HG02623 (cell line): ENCODE data around the gene SDCCAG8.

Experiments used
- ATAC-seq: cut with Tn5 transposase; IDR thresholded peaks from one replicate; pipeline ENCODE4 v1.9.1; 2021; ENCODE audit warnings: moderate library complexity; ENCODE audit not compliant: unreplicated experiment

Gene SDCCAG8

GRCh38 chr1:243254233-243254926 lies 1.5 kb upstream of the SDCCAG8 start:
- peak; percentile 12 for ATAC-seq

- ATAC-seq: peak; percentile 43
These were observed 682 bp upstream of the SDCCAG8 start, which contains the start of gene CEP170 for GRCh38 chr1:243254927-243255790. TSS of gene CEP170 (minus strand) at chr1:243255281. CDS start at chr1:243225280, 30,001 bp downstream.

GRCh38 chr1:243256590-243256989 lies 749 bp downstream of the SDCCAG8 start:
- ATAC-seq: no peak

DNA sequence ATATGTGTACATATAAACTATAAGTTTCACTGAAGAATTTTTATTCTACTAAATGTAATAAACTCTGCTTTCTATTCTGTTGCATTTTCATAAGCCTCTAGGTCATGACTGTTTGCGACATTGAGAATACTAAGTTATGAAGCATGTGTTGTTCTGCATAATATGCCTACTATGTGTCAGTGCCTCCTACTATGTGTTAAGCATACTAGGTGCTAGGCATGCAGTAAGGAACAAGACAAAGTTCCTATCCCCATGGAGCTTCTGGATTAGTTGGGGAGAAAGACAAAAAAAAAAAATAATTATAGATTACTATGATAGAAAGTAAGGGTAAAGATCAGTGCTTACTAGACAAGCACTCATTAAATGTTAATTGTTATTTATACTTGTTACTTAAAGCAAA lies 1.3 kb downstream of the SDCCAG8 start:
- no peak for ATAC-seq

DNA sequence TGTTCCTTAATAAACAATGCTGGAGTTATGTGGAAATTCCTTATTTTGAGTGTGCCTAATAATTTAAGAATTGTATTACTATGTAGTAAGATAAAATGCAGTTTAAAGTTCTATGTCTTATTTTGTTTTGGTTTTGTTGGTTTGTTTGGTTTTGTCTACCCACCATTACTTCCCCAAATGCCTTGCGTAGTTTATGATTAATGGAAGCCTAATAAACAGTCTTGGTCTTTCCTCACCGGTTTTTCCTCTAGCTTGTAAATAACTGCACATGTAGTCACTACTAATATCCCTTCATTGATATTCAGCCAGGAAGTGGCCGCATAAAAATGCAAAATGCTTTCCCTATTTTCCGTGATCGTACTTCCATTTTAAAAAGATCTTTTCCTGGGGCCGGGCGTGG lies 2.9 kb downstream of the SDCCAG8 start:
- ATAC-seq: no peak

DNA sequence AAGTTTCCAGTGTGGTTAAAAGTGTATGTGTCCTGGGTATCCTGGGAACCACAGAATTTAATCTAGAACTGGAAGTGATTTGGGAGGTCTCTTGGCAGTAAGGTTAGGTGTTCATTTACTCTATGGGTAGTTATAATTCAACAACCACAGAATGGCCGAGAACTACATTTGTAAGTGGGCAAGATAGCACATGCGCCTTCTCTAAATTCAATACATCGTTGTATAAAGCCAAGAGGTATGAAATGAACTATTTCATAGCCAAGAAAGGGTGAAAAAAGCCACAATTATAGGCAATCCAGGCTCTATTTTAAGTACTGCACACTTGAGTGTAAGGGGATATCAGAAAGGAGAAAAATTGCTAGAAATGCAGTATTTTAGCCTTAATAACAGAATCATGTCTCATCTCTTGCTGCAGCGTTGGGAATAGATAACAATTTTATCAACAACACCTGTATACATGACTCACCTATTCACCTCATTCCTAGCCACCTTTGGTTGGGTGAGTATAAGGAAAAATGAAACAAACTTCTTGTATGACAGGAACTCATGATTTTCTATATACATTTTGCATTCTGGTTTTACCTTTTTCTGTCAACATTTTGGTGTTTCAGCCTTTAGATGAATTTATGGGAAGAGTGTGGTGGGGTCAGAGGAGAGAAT lies 4.5 kb downstream of the SDCCAG8 start:
- no peak for ATAC-seq

DNA sequence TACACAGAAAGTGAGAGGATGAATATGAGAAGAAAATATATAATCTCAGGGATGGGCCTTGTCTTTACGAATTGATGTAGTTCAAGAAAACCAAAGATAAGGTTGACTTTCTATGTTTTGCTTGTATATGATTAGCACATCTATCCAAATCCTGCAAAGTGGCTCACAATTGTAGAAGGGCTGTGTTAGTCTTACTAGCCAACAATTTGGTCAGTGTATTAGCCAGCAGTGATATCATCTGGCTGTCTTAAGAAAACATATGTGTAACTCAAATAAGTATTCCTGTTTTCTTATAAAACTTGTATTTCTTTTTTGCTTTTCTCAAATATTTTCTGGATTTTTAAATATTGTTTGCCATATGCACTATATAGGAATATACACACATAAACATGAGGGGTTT lies 5.5 kb downstream of the SDCCAG8 start:
- ATAC-seq: no peak

DNA sequence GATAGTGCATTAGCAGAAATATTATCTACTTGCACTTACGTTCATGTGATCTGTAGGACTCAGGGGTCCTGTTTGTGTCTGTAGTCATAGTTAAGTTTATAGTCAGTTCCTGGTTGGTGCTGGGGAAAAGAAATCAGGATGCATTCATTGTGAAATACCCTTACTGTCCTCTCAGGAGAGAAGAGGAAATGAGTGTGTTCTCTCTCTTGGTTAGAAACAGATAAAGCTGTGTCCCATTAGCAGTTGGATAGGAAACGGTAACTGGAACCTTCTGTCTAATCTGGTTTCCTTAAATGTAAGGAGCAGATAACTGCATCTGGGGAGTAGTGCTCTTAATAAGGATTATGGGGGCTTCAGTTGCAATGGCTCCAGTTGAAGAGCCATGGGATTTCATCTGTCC lies 8.9 kb downstream of the SDCCAG8 start:
- no peak for ATAC-seq

DNA sequence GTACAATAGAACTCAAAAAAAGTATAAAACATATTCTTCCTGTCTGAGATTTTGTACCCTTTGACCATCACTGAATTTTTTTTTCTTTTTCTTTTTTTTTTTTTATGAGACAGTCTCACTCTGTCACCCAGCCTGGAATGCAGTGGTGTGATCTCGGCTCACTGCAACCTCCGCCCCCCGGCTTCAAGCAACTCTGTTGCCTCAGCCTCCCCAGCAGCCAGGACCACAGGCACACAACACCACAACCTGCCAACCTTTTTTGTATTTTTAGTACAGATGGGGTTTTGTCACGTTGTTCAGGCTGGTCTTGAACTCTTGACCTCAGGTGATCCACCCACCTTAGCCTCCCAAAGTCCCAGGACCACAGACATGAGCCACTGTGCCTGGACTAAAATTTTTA lies 10.4 kb downstream of the SDCCAG8 start:
- no peak for ATAC-seq

DNA sequence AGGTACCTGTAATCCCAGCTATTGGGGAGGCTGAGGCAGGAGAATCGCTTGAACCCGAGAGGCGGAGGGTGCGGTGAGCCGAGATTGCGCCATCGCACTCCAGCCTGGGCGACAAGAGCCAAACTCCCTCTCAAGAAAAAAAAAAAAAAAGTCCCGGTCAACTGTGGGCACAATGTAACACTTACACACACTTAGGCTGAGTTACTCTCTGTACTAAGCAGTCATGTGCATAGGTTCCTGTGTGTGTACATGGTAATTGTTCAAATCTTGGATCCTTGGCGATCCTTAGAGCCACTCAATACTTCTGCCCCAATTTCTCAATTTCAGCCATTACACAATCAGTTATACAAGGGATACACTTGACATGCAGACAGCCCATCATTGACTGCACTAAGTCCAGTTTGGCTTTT lies 11.6 kb downstream of the SDCCAG8 start:
- no peak for ATAC-seq

- ATAC-seq: no peak
These were observed 12.2 kb downstream of the SDCCAG8 start for GRCh38 chr1:243267914-243268653.

DNA sequence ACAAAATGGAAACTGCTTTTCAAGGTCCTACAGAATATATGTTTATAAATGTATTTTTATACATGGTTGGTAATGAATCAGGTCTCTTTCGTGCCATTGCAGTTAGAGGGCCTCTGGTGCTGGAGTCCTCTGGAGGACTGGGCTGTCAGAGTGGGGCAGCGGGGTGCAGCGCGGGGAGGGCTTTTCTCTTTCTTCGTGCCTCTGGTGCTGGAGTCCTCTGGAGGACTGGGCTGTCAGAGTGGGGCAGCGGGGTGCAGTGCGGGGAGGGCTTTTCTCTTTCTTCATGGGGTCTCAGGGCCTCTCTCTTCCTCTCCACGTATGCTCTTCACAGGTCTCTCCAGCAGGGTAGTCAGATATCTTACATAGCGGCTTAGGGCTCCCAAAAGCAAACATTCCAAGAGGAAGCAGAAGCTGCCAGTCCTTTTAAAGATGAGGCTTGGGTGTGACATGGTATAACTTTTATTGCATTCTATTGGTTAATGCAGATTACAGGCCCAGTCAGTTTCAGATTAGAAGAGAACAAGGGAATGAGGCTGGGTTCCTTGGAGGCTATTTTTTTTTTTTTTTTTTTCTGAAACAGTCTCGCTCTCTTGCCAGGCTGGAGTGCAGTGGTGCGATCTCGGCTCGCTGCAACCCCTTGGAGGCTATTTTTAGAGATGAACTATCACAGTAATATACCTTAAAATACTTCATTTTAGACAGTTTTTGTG lies 13.1 kb downstream of the SDCCAG8 start:
- ATAC-seq: no peak

DNA sequence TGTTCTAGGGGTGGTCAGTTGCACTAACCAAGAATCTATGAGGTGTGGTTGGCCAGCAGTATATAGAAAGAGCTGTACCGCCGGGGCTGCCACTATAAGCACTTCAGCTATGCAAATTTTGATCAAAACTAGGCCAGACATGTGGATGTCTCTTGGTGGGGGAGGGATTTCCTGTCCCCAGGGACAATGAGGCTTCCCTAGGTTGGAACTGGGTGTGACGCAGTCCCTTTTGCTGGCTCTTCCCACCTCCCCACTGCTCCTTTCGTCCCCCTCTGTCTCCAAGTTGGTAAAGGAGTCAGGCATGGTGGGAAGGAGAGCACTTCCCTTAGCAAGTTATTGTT lies 13.6 kb downstream of the SDCCAG8 start:
- ATAC-seq: no peak

GRCh38 chr1:243270097-243270864 lies 14.4 kb downstream of the SDCCAG8 start:
- ATAC-seq: no peak

GRCh38 chr1:243271996-243272395 lies 16.2 kb downstream of the SDCCAG8 start:
- ATAC-seq: no peak

DNA sequence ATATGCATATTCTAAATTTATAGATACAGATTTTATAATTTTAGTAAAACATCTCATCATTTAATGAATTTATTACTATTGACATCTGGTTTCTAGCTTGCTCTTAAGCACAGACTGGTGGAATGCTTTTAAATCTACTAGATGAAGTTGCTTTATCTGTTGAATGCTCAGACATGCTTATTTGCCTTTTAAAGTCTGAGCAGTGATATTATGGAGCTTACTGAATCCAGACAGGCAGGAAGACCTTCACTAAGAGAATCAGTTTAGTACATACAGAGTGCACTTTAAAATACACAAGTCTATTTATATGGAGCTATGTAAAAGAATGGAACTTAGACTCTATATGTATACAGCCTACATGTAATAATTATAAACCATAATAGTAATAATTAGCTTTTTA lies 16.6 kb downstream of the SDCCAG8 start:
- ATAC-seq: no peak

DNA sequence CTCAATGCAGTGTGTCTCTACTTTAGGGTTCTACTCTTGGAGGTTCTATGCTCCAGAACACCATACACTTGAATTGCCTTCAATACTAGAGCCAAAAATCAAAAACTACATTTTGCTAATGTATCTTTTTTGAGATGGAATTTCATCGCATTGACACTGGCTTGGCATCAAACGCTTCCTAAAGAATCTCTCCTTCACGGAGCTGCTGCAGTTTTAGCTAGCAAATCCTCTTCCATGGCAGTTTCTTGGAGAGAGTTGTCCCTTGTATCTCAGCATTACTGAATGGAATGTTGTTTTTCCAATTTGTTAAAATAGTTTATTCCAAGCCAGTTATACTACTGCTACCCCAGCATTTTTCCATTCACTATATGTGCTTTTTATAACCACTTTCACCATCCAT lies 17.7 kb downstream of the SDCCAG8 start:
- ATAC-seq: no peak

DNA sequence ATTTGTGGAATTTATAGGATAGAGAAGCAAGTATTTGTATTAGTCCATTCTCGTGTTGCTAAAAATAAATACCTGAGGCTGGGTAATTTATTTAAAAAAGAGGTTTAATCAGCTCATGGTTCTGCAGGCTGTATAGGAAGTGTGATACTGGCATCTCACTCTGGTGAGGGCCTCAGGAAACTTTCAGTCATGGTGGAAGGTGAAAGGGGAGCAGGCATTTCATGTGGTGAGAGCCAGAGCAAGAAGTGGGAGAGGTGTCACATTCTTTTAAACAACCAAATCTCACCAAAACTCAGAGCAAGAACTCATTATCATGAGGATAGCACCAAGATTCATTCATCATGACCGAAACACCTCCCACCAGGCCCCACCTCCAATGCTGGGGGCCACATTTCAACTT lies 18.1 kb downstream of the SDCCAG8 start:
- no peak for ATAC-seq

DNA sequence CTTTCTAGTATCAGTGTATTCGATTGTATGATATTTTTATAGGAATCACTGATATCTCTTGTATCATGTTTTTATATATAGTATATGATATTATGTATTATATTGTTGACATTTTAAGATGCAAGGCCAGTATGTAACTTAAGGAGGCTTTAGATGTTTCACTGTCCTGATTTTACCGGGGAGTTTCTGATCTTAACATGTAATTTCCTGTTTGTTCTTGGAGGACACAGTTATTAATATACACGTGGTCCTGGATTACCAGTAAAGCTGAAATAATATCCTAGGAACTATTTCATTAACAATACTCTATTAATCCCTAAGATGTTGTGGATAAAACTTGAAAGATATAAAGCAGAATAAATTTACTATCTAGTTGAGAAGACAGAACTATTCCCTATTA lies 19.5 kb downstream of the SDCCAG8 start:
- ATAC-seq: no peak
